GM19023 (cell line): Measurements from ENCODE around the gene HTR4.

Source experiments
- ATAC-seq: cut with Tn5 transposase; IDR thresholded peaks from one replicate; pipeline ENCODE4 v1.9.1; 2021; ENCODE audit warnings: mild to moderate bottlenecking, moderate library complexity; ENCODE audit not compliant: unreplicated experiment

The HTR4 gene

DNA sequence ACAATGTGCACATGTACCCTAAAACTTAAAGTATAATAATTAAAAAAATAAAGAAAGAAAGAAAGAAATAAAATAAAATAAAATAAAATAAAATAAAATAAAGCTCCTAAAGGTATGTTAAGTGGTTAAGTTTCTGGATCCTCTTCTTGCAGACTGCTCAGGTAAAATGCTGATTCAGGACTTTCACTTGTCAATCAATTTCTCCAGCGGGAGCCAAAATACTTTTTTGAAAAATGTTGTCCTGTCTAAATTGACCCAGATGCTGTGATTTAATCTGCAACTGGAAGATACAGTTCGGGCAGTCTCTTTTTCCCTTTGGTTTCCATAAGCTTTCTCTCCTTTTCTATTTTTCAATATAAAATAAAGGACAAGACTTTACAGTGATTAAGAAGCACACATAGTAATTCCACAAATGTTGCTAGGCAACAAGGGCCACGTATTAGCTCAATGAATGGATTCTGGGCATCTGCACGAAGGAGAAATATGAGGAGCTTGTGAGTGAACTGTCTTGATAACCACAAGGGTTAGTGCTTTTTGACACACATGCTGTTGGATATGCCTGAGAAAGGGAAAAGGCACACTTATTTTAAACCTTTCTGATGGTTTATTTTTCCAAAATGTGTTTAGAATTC lies 38.6 kb downstream of the HTR4 start:
- no peak for ATAC-seq

DNA sequence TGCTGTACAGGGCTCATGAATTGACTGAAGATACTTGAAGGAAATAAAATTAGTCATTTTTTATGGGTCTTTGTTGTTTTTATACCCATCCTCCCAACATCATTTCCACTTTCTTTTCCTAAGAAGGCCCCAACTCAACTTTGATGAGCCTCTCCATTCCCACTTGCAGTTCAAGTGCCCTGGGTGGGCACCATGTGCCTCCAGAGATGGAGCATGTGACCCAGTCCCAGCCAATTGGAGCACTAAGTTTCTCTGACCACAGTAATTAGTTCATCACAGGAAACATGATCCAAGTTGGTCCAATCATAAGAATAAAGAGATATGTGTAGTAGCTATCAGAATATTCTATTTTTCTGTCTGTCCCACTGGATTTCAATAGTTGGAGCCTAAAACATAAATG lies 46.9 kb downstream of the HTR4 start:
- no peak for ATAC-seq

DNA sequence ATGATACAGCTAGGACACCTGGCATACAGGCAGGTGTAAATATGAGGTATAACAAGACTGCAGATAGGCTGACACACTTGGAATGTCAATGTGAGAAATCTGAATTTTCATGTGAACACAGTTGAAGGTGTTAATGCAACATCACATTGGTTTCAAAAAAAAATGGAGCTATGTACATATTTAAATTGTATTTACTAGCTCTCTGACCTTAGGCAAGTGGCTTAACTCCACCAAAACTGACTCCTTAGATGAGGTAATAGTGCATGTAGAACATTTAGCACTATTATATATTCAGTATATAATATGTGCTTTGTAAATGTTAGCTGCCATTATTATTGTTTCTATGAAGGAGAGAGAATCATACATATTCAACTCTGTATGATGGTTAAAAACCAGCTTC lies 48.0 kb downstream of the HTR4 start:
- ATAC-seq, result no peak

DNA sequence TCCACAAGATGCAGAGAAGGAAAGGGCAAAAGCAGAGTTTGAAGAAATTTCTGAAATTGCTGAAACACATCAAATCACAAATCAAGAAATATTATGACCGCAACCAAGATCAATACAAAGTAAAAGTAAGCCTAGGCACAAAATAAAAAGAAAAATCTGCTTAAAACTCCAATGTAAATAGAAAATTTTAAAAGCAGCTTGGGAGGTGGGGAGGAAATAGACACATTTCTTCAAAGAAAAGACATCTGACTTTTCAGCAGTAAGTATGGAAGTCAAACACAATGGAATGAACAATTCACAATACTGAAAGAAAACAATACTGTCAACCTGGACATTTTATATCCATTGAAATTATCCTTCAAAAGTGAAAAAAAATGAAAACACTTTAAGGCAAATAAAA lies 55.1 kb downstream of the HTR4 start:
- no peak for ATAC-seq

DNA sequence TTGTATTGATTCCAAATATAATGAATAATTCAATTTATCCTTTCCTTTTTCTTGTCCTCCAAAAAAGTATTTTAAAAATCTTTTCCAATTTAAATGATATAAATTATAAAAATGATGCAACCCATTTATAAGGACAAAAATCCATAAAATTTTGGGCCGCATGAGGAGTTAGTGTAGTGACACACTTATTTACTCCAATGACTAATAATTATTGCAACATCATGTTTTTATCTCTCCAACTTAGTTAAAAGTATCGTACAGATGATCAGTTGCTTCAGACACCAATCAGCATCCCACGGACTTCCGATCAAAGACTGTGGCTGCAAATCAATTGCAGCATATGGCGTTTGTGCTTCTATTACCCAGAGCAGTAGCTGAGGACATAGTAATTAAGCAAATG lies 58.6 kb downstream of the HTR4 start:
- no peak for ATAC-seq

DNA sequence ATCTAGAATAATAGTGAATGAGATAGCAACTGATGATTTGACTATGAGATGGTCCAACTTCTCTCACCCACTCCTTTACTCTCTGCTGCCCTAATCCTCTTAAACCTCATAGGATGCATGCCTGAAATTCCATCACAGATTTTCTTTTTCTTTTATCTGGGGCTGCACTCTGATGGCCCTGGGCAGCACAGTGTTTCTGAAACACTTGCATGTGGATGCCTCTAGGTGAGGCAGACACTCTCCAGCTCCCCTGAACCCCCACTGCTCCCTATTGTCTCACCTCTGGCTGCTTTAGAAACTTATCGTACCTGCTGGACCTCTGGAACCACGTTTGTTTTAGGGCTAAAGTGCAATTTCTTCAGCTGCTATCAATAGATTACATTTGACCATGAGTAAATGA lies 67.5 kb downstream of the HTR4 start:
- no peak for ATAC-seq

DNA sequence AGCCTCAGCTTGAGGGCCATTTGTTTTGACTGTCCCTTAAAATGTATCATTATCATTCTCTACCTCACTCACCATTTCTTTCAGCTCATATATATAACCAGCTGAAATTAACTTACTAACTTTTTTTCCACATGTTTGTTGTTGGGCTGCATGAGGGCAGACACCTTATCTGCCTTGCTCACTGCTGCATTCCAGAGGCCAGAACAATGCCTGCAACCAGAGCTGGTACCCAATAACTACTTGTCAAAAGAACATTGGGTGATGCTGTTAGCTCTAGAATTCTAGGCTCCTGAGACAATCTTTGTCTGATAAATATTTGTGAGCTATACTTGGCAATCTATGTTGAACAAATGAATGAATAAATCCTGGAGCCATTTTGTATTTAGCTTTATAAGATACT lies 68.3 kb downstream of the HTR4 start:
- no peak for ATAC-seq

DNA sequence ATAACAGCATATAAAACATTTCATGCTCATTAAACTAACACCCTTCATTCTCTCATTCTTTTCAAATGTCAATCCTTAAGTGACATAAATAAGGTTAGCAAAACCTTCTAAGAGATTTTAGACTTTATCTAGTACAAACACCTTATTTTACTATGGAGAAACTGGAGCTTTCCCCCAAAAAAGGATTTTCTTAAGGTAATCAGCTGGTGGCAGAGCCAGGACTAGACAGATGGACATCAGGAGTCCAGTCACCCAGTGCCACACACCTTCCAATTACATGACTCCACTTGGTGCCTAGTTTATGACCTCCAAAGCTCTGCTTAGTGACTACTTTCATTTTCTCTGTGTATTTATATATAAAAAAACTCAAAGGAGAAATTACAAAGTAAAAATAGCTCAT lies 70.2 kb downstream of the HTR4 start:
- no peak for ATAC-seq

DNA sequence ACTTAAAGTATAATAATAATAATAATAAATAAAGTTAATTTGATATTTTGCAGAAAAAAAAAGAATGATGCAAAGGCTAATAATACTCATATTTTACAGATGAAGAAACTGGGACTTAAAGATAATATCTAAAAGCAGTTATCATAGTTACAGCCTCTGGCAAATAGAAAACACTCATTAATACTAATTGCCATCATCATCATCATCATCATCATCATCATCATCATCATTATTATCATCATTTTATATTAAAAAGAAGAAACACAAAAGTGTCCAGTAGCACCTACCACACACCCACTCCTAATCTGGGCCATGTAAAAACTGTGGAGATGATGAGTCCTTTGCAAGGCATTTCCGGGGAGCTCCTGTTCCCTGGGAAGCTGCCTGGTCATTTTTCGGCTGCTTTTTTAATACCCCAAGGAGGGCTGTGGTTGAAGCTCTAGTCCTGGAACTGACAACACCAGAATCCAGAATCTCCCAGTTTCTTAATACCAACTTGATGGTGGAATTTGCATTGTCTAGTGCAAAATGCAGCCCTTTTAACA lies 70.8 kb downstream of the HTR4 start:
- no peak for ATAC-seq

DNA sequence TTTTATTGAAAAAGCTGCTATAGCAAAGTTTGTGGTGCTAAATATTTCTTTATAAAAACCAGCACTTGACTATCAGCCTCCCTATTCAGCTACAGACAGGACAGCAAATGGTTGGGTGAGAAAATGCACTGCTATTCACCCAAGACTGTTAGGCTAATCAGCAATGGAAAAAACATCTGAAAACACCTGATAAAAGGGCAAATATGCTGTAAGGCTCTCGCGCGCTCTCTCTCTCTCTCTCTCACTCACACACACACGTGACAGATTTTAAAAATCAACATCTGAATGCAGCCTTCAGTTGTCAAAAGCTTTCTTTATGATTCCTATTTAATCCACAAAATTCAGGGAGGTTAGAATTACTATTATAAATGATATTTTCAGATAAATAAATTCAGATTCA lies 80.2 kb downstream of the HTR4 start:
- ATAC-seq, result no peak

DNA sequence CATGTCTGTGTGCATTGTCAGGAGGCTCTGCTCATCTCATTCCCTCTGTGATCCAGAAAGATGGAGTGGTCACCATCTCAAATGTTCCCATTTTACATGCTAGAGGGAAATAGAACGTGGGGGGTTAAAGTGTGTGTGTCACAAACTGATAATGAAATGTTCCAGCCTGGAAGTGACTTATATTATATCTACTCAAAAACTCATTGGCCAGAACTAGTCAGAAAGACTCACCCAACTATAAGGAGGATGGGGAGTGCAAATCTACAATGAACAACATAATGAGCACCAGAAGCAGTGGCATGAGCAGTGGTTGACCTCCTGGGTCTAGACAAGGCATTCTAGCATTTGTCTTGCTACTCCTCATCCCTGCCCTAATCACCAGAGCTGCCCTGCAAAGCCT lies 81.0 kb downstream of the HTR4 start:
- no peak for ATAC-seq

DNA sequence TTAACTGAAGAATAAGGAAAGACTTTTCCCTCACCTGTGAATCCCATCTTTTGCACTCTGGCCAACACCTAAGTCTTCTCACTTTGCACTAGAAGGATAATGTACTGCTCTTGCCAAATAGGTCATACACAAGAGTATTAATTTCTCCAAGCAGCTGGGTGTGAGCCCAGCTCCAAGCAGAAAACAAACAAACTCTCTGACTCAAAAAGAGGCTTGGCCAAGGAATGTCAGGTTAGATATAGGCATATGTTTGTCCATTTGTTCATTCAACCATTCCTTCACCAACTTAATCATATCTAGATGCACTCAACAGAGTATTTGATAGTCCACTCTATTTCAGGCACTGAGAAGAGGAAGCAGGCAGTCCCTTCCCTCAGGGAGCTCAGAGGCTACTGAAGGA lies 84.4 kb downstream of the HTR4 start:
- no peak for ATAC-seq

DNA sequence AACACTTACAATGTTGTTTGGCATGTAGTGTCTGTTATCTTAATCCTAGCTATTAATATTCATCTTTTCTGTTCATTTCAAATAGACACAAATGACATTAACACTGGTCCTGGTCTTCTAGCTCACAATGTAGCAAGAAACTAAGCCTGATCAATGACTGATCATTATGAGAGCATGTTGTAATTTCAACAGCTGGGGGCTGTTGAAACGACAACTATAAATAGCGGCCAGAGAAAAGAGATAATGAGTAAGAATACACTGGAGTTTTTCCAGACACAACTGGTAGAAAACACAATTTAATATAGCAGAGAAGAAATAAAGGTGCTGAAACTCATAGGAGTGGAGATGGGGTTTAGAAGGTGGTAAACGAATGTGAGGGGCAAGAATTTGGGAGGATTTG lies 89.2 kb downstream of the HTR4 start:
- ATAC-seq, result no peak

DNA sequence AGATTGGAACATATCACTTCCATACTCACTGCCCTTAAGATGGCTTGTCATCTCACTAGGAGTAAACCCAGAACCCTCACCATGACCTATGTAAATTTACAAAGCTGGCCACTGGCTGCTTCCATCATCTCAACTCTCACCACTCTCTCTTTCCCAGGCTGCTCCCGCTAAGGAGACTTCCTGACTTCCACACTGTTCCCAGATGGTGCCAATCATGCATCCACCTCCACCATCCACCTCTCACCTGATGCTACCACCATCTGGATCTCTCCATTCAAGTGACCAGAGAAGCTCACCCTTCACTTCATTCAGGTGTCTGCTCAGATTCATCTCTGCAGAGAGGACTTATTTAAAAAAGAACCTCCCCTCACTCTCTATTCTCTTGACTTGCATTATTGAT lies 91.3 kb downstream of the HTR4 start:
- no peak for ATAC-seq

DNA sequence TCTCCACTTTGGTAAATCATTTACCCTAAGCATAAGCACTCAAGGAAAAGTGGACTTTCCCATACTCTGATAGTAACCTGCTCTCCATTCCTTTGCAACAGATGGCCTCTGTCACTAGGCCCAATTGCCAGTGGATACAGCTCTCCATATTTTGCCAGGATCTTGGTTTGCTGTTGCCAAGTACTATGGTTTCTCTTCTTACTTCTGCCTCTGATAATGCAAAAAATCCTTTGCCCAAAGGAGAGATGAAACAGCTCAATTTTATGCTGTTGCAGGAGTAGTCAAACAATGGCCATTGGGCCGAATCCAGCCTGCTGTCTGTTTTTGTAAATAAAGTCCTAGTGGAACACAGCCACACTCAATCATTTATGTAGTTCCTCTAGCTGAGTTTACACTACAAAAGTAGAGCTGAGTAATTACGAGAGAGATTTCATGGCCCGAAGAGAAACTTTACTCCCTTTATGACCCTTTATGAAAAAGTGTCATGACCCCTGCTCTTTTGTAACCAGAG lies 92.5 kb downstream of the HTR4 start:
- ATAC-seq, result no peak

DNA sequence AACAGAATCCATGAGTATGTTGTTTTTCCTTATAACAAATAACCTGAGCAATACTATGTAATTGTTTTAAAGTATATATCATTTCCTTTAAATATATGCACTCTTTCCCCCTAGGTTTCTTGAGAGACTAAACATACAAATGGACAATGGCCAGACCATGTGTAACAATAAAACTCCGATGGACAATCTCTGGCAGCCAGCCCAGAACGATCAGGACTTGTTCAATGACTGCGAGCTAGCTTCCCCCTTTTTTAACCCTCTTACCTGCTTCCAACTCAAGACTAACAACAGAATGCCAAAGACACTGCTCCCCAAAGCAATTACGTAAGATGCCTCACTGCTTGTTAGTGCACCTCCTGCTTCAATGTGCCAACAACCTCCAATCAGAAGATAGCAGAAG lies 94.9 kb downstream of the HTR4 start:
- no peak for ATAC-seq

DNA sequence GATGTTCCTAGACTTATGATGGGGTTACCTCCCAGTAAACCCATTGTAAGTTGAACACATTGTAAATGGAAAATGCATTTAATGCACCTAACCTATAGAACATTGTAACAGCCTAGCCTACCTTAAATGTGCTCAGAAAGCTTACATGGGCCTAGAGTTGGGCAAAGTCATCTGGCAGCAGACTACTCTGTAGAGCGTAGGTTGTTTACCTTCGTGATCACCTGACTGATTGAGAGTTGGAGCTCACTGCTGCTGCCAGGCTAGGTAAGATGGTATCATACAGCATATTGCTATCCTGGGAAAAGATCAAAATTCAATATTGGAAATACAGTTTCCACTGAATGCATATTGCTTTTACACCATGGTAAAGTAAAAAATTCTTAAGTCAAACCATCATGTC lies 95.4 kb downstream of the HTR4 start:
- ATAC-seq, result no peak

DNA sequence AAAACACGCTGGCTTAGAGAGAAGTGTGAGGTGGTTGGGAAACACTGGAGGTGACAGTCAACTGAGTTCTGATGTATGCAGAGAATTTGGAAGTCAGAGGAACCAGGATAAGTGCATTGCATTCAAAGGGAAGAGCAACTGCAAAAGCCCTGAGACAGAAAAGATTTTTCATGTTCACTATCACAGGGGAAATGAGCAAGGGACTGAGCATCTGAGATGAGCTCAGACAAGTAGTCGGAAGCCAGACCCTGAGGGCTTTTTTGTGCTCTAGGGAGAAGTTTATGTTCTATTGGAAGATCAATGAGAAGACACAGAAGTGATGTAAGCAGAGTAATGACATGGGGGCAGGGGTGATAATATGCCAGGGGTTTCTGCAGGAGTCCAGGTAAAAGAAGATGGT lies 97.5 kb downstream of the HTR4 start:
- ATAC-seq, result no peak

DNA sequence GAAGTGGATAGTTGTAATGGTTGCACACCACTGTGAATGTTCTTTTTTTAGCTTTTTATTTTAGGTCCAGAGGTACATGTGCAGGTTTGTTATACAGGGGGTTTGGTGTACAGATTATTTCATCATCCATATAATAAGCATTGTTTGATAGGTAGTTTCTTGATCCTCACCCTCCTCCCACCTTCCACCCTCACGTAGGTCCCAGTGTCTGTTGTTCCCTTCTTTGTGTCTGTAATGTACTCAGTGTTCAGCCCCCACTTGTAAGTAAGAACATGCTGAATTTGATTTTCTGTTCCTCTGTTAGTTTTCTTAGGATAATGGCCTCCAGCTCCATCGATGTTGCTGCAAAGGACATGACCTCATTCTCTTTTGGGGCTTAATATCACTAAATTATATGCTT lies 99.7 kb downstream of the HTR4 start:
- ATAC-seq, result no peak

DNA sequence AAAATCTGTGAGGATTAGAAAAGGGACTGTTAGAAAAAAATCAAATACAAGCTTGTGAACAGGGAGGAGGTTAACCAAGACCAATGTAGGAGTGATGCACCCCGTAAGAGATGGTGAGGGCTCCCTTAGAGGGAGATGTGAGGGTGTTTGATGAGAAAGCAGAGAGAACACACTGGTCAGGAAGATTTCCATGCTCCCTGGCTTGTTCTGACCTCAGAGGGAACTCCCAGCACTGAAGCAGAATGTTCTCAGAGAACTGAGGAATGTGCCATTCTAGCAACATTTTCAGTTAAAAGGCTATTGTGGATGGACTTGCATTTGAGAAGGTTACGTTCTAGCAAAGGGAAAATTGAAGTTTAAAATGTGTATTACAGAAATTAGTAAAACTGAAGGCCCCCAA lies 110.6 kb downstream of the HTR4 start:
- ATAC-seq, result no peak

DNA sequence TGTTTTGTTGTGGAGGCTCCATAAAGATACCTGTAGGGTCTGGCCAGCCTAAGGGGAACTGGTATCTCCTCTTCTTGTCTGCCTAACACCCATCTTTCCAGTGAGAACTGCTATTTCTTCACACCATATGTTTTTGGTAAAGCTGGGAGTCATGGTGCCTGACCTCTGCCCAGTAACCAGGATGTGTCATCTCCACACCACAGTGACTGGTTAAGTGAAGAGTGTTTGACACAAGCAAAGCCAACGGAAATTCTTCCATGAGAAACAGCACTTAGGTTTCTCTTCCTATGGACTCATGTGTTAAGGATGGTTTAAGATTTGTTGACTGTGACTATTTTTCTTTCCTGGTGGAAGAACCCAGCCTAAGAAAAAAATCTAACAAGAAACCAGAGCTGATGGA lies 111.5 kb downstream of the HTR4 start:
- no peak for ATAC-seq

DNA sequence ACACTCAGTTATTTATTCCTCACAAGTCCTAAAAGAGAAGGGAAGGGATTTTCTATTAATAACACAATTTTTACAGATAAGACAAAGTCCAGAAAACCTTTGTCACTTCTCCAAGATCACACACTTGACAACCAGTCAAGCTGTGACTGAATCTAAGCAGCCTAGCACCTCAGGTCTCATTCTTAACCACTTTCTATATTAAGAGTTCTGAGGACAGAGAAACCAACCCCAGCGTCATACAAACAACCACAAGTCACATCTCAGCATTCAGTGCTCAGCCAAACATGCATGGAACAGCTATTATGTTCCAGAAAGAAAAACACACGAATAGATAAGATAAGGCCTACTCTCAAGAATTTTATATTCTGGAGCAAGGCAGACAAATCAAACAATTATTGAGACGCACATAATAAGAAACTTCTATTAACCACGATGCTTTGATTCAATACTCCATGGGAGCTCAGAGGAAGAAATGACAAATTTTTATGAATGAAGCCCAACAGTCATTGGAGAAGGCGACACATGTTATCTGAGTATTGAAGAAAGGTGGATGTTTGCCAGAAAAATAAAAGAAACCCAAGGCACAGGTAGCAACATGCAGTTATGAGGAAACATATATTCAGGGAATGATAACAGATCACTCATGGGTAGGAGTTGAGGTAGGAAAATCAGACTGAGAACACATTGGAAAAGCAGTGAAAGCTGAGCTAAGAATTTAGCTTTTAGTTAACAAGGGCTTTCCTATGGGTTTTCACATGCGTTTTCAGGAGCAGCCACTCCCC lies 113.1 kb downstream of the HTR4 start:
- no peak for ATAC-seq
